Motor neuron (in vitro differentiated cells): ENCODE data around the gene PLXNA4. TPM values are rescaled to one million over a fixed set of nuclear protein-coding genes. Genes with fewer than 3 reads are reported as not detected.

ENCODE experiments used
- ATAC-seq, 8 experiments: fragments of 200-7000 bp; cut with Tn5 transposase; replicated peaks in 6 of 8; 2 replicates each; pipeline ENCODE4 v1.8.0; 2021; ENCODE audit warnings: mild to moderate bottlenecking in 8 of 8, moderate library complexity in 8 of 8
- H3K27ac ChIP-seq, 2 donors: fragments of 250-450 bp; sonication (Bioruptor Pico); 2 replicates each; pipeline ENCODE4 v1.9.0; 2021; ENCODE audit warnings: antibody characterized with exemption in 2 of 2, mild to moderate bottlenecking in 2 of 2, moderate library complexity in 1 of 2
- H3K4me1 ChIP-seq, 2 donors: fragments of 250-450 bp; sonication (Bioruptor Pico); replicated peaks in 1 of 2; 2 replicates each; pipeline ENCODE4 v1.6.1; 2021; ENCODE audit warnings: antibody characterized with exemption in 2 of 2, mild to moderate bottlenecking in 2 of 2, moderate library complexity in 1 of 2
- H3K4me3 ChIP-seq, 5 donors: fragments of 250-450 bp; sonication (Bioruptor Pico); 2 replicates each; pipeline ENCODE4 v1.9.0; 2021; ENCODE audit warnings: antibody characterized with exemption in 5 of 5, mild to moderate bottlenecking in 5 of 5, moderate library complexity in 4 of 5
- WGBS, 10 experiments: fragments of 450-650 bp; shearing (Covaris generic); methylation state at CpG; one replicate each; pipeline ENCODE4 v1.0.0; 2022; 5-methylcytosine and 5-hydroxymethylcytosine counted together
- in situ Hi-C, 9 experiments: fragments of 400-800 bp; cut with MboI; loops; one replicate each; pipeline ENCODE4 v1.15.0; 2021; ENCODE audit warnings: low sequenced_read_pairs in 9 of 9, low pct_unique_long_range_greater_than_20kb in 2 of 9; ENCODE audit not compliant: unreplicated experiment in 9 of 9
- total RNA-seq, 8 experiments: library from RNA; unstranded; fragments of 300-600 nt; gene quantifications; 2 replicates each; pipeline versions ENCODE4 v1.2.3 to v1.2.4, GENCODE V29; 2022

The PLXNA4 gene
- total RNA-seq, 8 experiments from 2014 or later: 0.38 to 8.5 (median 2.6) TPM

- in situ Hi-C loops: loop anchor here in 2 of 9 experiments (25.0 kb wide), 2 partner anchors 148 to 248 kb away; no protein-coding TSS in a partner anchor
- WGBS, 10 experiments: 59 to 94% (median 89%) methylated on average over 1 to 5 of the region's 7 CpGs; no CpG with 5 or more reads in 2 of the 10 experiments
- Histone ChIP-seq H3K4me1 (peaks cover 0 to 4% of the 10 kb centered on the region in 2 donors), H3K27ac (no peak overlapping the region), H3K4me3 (no peak overlapping the region)
- no peak for ATAC-seq
Observed at GRCh38 chr7:132560105-132560504, 16.2 kb downstream of the PLXNA4 start.

- H3K4me3 ChIP-seq: no peak overlapping the region
- no peaks in the 10 kb centered on the region for H3K4me1 ChIP-seq
- ATAC-seq: no peak
- WGBS, 10 experiments: 94 to 100% (median 98%) methylated on average over 1 to 4 of the region's 5 CpGs; no CpG with 5 or more reads in 6 of the 10 experiments
- in situ Hi-C loops: loop anchor here in 2 of 9 experiments (25.0 kb wide), 2 partner anchors 147 to 247 kb away; no protein-coding TSS in a partner anchor
- H3K27ac ChIP-seq: no peak overlapping the region
Observed at GRCh38 chr7:132558815-132559214, 17.5 kb downstream of the PLXNA4 start.

GRCh38 chr7:132557489-132558044 lies 18.7 kb downstream of the PLXNA4 start:
- H3K4me3 ChIP-seq: no peak overlapping the region
- ATAC-seq: peak in 2 of 8 experiments; percentile 24 to 36
- in situ Hi-C loops: loop anchor here in 2 of 9 experiments (25.0 kb wide), 2 partner anchors 145 to 245 kb away; no protein-coding TSS in a partner anchor
- no peaks in the 10 kb centered on the region for H3K4me1 ChIP-seq
- 3 to 71% (median 63%) methylated on average over 1 to 3 of the region's 3 CpGs; no CpG with 5 or more reads in 3 of the 10 experiments for WGBS, 10 experiments
- H3K27ac ChIP-seq: no peak overlapping the region

GRCh38 chr7:132554446-132554845 lies 21.8 kb downstream of the PLXNA4 start:
- Histone ChIP-seq H3K4me3 (no peak overlapping the region), H3K27ac (no peak overlapping the region), H3K4me1 (peaks cover 2 to 3% of the 10 kb centered on the region in 2 donors)
- WGBS, 10 experiments: 0 to 80% (median 55%) methylated on average over 1 to 4 of the region's 4 CpGs; no CpG with 5 or more reads in 4 of the 10 experiments
- ATAC-seq: no peak
- in situ Hi-C loops: loop anchor here in 2 of 9 experiments (25.0 kb wide), 2 partner anchors 142 to 242 kb away; no protein-coding TSS in a partner anchor

- H3K4me1 ChIP-seq: peaks cover 2 to 3% of the 10 kb centered on the region in 2 donors
- no peak overlapping the region for H3K4me3 ChIP-seq
- H3K27ac ChIP-seq: no peak overlapping the region
- in situ Hi-C loops: loop anchor here in 2 of 9 experiments (25.0 kb wide), 2 partner anchors 141 to 241 kb away; no protein-coding TSS in a partner anchor
- 20 to 70% (median 50%) methylated on average over 1 to 2 of the region's 3 CpGs; no CpG with 5 or more reads in 6 of the 10 experiments for WGBS, 10 experiments
- peak in 1 of 8 experiments; percentile 18 for ATAC-seq
Observed at GRCh38 chr7:132553031-132553430, 23.2 kb downstream of the PLXNA4 start.

- H3K4me1 ChIP-seq: peaks cover 2 to 3% of the 10 kb centered on the region in 2 donors
- no peak overlapping the region for H3K4me3 ChIP-seq
- in situ Hi-C loops: loop anchor here in 2 of 9 experiments (25.0 kb wide), 2 partner anchors 140 to 240 kb away; no protein-coding TSS in a partner anchor
- 41 to 81% (median 55%) methylated on average over 1 to 3 of the region's 3 CpGs; no CpG with 5 or more reads in 2 of the 10 experiments for WGBS, 10 experiments
- peak in 5 of 8 experiments; percentile 32 to 87 (median 58) for ATAC-seq
- no peak overlapping the region for H3K27ac ChIP-seq
Observed at GRCh38 chr7:132551886-132552285, 24.4 kb downstream of the PLXNA4 start.

- Histone ChIP-seq H3K27ac (no peak overlapping the region), H3K4me3 (no peak overlapping the region), H3K4me1 (peaks cover 2 to 3% of the 10 kb centered on the region in 2 donors)
- peak in 5 of 8 experiments; percentile 11 to 84 (median 54) for ATAC-seq
- in situ Hi-C loops: loop anchor here in 2 of 9 experiments (25.0 kb wide), 2 partner anchors 139 to 239 kb away; no protein-coding TSS in a partner anchor
- WGBS, 10 experiments: 13 to 100% (median 67%) methylated on average over 1 to 6 of the region's 6 CpGs; no CpG with 5 or more reads in 1 of the 10 experiments
Observed at GRCh38 chr7:132551439-132551838, 24.8 kb downstream of the PLXNA4 start.

GRCh38 chr7:132548489-132549078 lies 27.7 kb downstream of the PLXNA4 start:
- H3K4me1 ChIP-seq: peaks cover 2 to 3% of the 10 kb centered on the region in 2 donors
- ATAC-seq: peak in 1 of 8 experiments; percentile 17
- no peak overlapping the region for H3K4me3 ChIP-seq
- H3K27ac ChIP-seq: no peak overlapping the region
- 0 to 83% (median 61%) methylated on average over 1 to 4 of the region's 4 CpGs; no CpG with 5 or more reads in 4 of the 10 experiments for WGBS, 10 experiments
- in situ Hi-C loops: no loop called here

- in situ Hi-C loops: no loop called here
- Histone ChIP-seq H3K27ac (no peak overlapping the region), H3K4me1 (peaks cover 2 to 3% of the 10 kb centered on the region in 2 donors), H3K4me3 (no peak overlapping the region)
- 47 to 100% (median 74%) methylated on average over 2 to 6 of the region's 6 CpGs; no CpG with 5 or more reads in 1 of the 10 experiments for WGBS, 10 experiments
- ATAC-seq: no peak
Observed at GRCh38 chr7:132547821-132548220, 28.4 kb downstream of the PLXNA4 start.

GRCh38 chr7:132546366-132547127 lies 29.7 kb downstream of the PLXNA4 start:
- peaks cover 0 to 1% of the 10 kb centered on the region in 2 donors for H3K4me1 ChIP-seq
- in situ Hi-C loops: no loop called here
- H3K4me3 ChIP-seq: no peak overlapping the region
- no peak overlapping the region for H3K27ac ChIP-seq
- peak in 2 of 8 experiments; percentile 78 to 92 for ATAC-seq
- 0 to 67% (median 40%) methylated on average over 1 of the region's 1 CpG; no CpG with 5 or more reads in 3 of the 10 experiments for WGBS, 10 experiments

- in situ Hi-C loops: no loop called here
- Histone ChIP-seq H3K4me1 (no peaks in the 10 kb centered on the region), H3K27ac (no peak overlapping the region), H3K4me3 (no peak overlapping the region)
- ATAC-seq: no peak
- 14 to 40% methylated on average over 1 of the region's 1 CpG; no CpG with 5 or more reads in 8 of the 10 experiments for WGBS, 10 experiments
Observed at GRCh38 chr7:132545756-132546155, 30.5 kb downstream of the PLXNA4 start.

GRCh38 chr7:132544999-132545398 lies 31.3 kb downstream of the PLXNA4 start:
- ATAC-seq: no peak
- WGBS, 10 experiments: 40 to 88% (median 81%) methylated on average over 1 of the region's 1 CpG; no CpG with 5 or more reads in 4 of the 10 experiments
- Histone ChIP-seq H3K4me3 (no peak overlapping the region), H3K4me1 (no peaks in the 10 kb centered on the region), H3K27ac (no peak overlapping the region)
- in situ Hi-C loops: no loop called here
